ENCODE data around the gene PSTPIP1. TPM values are rescaled to one million over a fixed set of nuclear protein-coding genes. Genes with fewer than 3 reads are reported as not detected.

The PSTPIP1 gene
- polyA plus RNA-seq, 2 donors: 2.5 to 3.6 TPM

DNA sequence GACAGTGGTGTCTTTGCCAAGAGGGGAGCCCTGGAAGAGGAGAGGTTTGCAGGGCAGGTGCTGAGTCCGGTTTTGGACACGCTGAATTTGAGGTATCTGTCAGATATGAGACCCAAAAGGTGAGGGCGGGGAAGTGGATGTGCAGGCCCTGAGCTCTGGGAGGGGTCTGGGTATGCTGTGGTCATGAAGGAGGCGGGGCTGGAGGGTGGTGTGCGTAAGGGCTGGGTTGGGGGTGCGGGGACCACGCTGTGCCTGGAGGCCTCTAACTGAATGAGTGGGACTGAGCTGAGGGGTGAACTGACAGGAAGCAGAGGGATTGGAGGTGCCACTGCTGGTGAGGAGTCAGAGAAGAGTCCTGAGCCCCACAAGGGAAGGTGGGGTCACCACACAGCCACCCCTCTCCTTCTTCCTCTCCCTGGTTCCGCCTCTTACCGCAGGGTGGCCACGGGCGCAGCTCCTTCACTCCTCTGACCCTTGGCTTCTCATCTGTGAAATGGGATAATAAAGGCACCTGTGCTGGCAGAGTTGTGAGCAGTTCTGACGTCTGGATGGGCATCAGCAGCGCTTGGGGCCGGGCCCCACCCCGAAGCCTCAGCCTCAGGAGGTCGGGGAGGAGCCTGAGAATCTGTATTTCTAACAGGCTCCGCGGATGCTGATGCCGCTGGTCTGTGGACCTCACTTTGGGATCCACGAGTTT lies 28.8 kb downstream of the PSTPIP1 start:
- Histone ChIP-seq H3K27me3 (ENCODE audit: control insufficient read depth in 1 of 2, insufficient read depth in 2 of 2, low read length in 2 of 2) (no peaks in the 10 kb centered on the region), H3K9me3 (ENCODE audit: control insufficient read depth in 2 of 2, insufficient read depth in 1 of 2, low read depth in 1 of 2, low read length in 1 of 2) (no peaks in the 10 kb centered on the region), H3K4me3 (ENCODE audit: low read depth in 1 of 2, low read length in 2 of 2) (no peak overlapping the region), H3K36me3 (ENCODE audit: control insufficient read depth in 2 of 2, insufficient read depth in 2 of 2, low read length in 1 of 2) (no peaks in the 10 kb centered on the region), H3K4me1 (ENCODE audit: control insufficient read depth in 2 of 2, insufficient read depth in 2 of 2, low read length in 1 of 2) (peaks cover 2% of the 10 kb centered on the region in 2 donors), H3K27ac (ENCODE audit: low read depth in 2 of 2, low read length in 1 of 2) (no peak overlapping the region)
- 59 to 62% methylated on average over 19 to 20 of the region's 20 CpGs for WGBS, 2 donors

- H3K9me3 ChIP-seq (ENCODE audit: control insufficient read depth in 2 of 2, insufficient read depth in 1 of 2, low read depth in 1 of 2, low read length in 1 of 2): no peaks in the 10 kb centered on the region
- H3K27me3 ChIP-seq (ENCODE audit: control insufficient read depth in 1 of 2, insufficient read depth in 2 of 2, low read length in 2 of 2): no peaks in the 10 kb centered on the region
- no peaks in the 10 kb centered on the region for H3K36me3 ChIP-seq (ENCODE audit: control insufficient read depth in 2 of 2, insufficient read depth in 2 of 2, low read length in 1 of 2)
- H3K27ac ChIP-seq (ENCODE audit: low read depth in 2 of 2, low read length in 1 of 2): no peak overlapping the region
- H3K4me3 ChIP-seq (ENCODE audit: low read depth in 1 of 2, low read length in 2 of 2): no peak overlapping the region
- 35 to 38% methylated on average over 17 of the region's 17 CpGs for WGBS, 2 donors
- H3K4me1 ChIP-seq (ENCODE audit: control insufficient read depth in 2 of 2, insufficient read depth in 2 of 2, low read length in 1 of 2): peaks cover 2 to 3% of the 10 kb centered on the region in 2 donors
Observed at GRCh38 chr15:77024273-77025082, 29.6 kb downstream of the PSTPIP1 start.

- Histone ChIP-seq H3K4me1 (ENCODE audit: control insufficient read depth in 2 of 2, insufficient read depth in 2 of 2, low read length in 1 of 2) (peaks cover 2 to 6% of the 10 kb centered on the region in 2 donors), H3K27ac (ENCODE audit: low read depth in 2 of 2, low read length in 1 of 2) (no peak overlapping the region), H3K9me3 (ENCODE audit: control insufficient read depth in 2 of 2, insufficient read depth in 1 of 2, low read depth in 1 of 2, low read length in 1 of 2) (no peaks in the 10 kb centered on the region), H3K4me3 (ENCODE audit: low read depth in 1 of 2, low read length in 2 of 2) (no peak overlapping the region), H3K36me3 (ENCODE audit: control insufficient read depth in 2 of 2, insufficient read depth in 2 of 2, low read length in 1 of 2) (no peaks in the 10 kb centered on the region), H3K27me3 (ENCODE audit: control insufficient read depth in 1 of 2, insufficient read depth in 2 of 2, low read length in 2 of 2) (no peaks in the 10 kb centered on the region)
- WGBS, 2 donors: 87 to 92% methylated on average over 15 of the region's 15 CpGs
Observed at GRCh38 chr15:77025083-77025901, 30.4 kb downstream of the PSTPIP1 start.

DNA sequence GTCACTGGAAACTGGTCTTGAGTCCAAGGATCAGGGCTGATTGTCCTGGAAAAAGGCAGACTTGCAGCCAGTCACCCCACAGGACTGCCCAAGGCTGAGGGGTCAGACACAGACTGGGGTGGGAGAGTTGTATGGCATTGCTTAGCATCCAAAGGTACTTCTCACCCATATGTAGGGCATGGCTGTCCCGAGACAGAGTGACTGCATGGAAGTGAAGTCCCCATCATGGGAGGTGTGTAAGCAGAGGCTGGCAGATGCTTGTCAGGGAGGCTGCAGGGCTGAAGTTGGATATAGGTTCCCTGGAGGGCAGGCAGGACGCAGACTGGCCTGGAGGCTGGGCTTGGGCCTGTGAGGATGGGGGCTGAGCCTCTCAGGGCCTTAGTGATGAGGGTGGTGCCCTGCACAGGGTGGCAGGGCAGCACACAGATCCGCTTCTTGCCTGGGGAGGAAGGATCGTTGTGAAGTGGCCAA lies 31.1 kb downstream of the PSTPIP1 start:
- Histone ChIP-seq H3K27me3 (ENCODE audit: control insufficient read depth in 1 of 2, insufficient read depth in 2 of 2, low read length in 2 of 2) (no peaks in the 10 kb centered on the region), H3K9me3 (ENCODE audit: control insufficient read depth in 2 of 2, insufficient read depth in 1 of 2, low read depth in 1 of 2, low read length in 1 of 2) (no peaks in the 10 kb centered on the region), H3K4me3 (ENCODE audit: low read depth in 1 of 2, low read length in 2 of 2) (no peak overlapping the region), H3K27ac (ENCODE audit: low read depth in 2 of 2, low read length in 1 of 2) (no peak overlapping the region), H3K36me3 (ENCODE audit: control insufficient read depth in 2 of 2, insufficient read depth in 2 of 2, low read length in 1 of 2) (no peaks in the 10 kb centered on the region), H3K4me1 (ENCODE audit: control insufficient read depth in 2 of 2, insufficient read depth in 2 of 2, low read length in 1 of 2) (peaks cover 2 to 6% of the 10 kb centered on the region in 2 donors)
- WGBS, 2 donors: 78 to 85% methylated on average over 4 of the region's 4 CpGs

- WGBS, 2 donors: 78 to 84% methylated on average over 12 of the region's 12 CpGs
Observed at GRCh38 chr15:77026501-77027110, 31.7 kb downstream of the PSTPIP1 start.

GRCh38 chr15:77027111-77027696 lies 32.3 kb downstream of the PSTPIP1 start:
- Histone ChIP-seq H3K27me3 (ENCODE audit: control insufficient read depth in 1 of 2, insufficient read depth in 2 of 2, low read length in 2 of 2) (no peaks in the 10 kb centered on the region), H3K36me3 (ENCODE audit: control insufficient read depth in 2 of 2, insufficient read depth in 2 of 2, low read length in 1 of 2) (no peaks in the 10 kb centered on the region), H3K9me3 (ENCODE audit: control insufficient read depth in 2 of 2, insufficient read depth in 1 of 2, low read depth in 1 of 2, low read length in 1 of 2) (no peaks in the 10 kb centered on the region), H3K4me1 (ENCODE audit: control insufficient read depth in 2 of 2, insufficient read depth in 2 of 2, low read length in 1 of 2) (peaks cover 2 to 9% of the 10 kb centered on the region in 2 donors), H3K27ac (ENCODE audit: low read depth in 2 of 2, low read length in 1 of 2) (no peak overlapping the region), H3K4me3 (ENCODE audit: low read depth in 1 of 2, low read length in 2 of 2) (no peak overlapping the region)
- 78 to 81% methylated on average over 12 of the region's 12 CpGs for WGBS, 2 donors

More at GRCh38 chr15:77026501-77027110, 31.7 kb downstream of the PSTPIP1 start:
- Histone ChIP-seq H3K36me3 (ENCODE audit: control insufficient read depth in 2 of 2, insufficient read depth in 2 of 2, low read length in 1 of 2) (no peaks in the 10 kb centered on the region), H3K4me1 (ENCODE audit: control insufficient read depth in 2 of 2, insufficient read depth in 2 of 2, low read length in 1 of 2) (peaks cover 2 to 9% of the 10 kb centered on the region in 2 donors), H3K4me3 (ENCODE audit: low read depth in 1 of 2, low read length in 2 of 2) (no peak overlapping the region), H3K9me3 (ENCODE audit: control insufficient read depth in 2 of 2, insufficient read depth in 1 of 2, low read depth in 1 of 2, low read length in 1 of 2) (no peaks in the 10 kb centered on the region), H3K27me3 (ENCODE audit: control insufficient read depth in 1 of 2, insufficient read depth in 2 of 2, low read length in 2 of 2) (no peaks in the 10 kb centered on the region), H3K27ac (ENCODE audit: low read depth in 2 of 2, low read length in 1 of 2) (no peak overlapping the region)

- Histone ChIP-seq H3K9me3 (ENCODE audit: control insufficient read depth in 2 of 2, insufficient read depth in 1 of 2, low read depth in 1 of 2, low read length in 1 of 2) (no peaks in the 10 kb centered on the region), H3K4me3 (ENCODE audit: low read depth in 1 of 2, low read length in 2 of 2) (no peak overlapping the region), H3K4me1 (ENCODE audit: control insufficient read depth in 2 of 2, insufficient read depth in 2 of 2, low read length in 1 of 2) (peaks cover 2 to 9% of the 10 kb centered on the region in 2 donors), H3K27me3 (ENCODE audit: control insufficient read depth in 1 of 2, insufficient read depth in 2 of 2, low read length in 2 of 2) (no peaks in the 10 kb centered on the region), H3K36me3 (ENCODE audit: control insufficient read depth in 2 of 2, insufficient read depth in 2 of 2, low read length in 1 of 2) (no peaks in the 10 kb centered on the region), H3K27ac (ENCODE audit: low read depth in 2 of 2, low read length in 1 of 2) (no peak overlapping the region)
- WGBS, 2 donors: 52 to 66% methylated on average over 43 to 45 of the region's 45 CpGs
Observed at GRCh38 chr15:77027697-77028450, 32.9 kb downstream of the PSTPIP1 start.

- Histone ChIP-seq H3K4me1 (ENCODE audit: control insufficient read depth in 2 of 2, insufficient read depth in 2 of 2, low read length in 1 of 2) (peaks cover 2 to 9% of the 10 kb centered on the region in 2 donors), H3K36me3 (ENCODE audit: control insufficient read depth in 2 of 2, insufficient read depth in 2 of 2, low read length in 1 of 2) (no peaks in the 10 kb centered on the region), H3K4me3 (ENCODE audit: low read depth in 1 of 2, low read length in 2 of 2) (no peak overlapping the region), H3K27me3 (ENCODE audit: control insufficient read depth in 1 of 2, insufficient read depth in 2 of 2, low read length in 2 of 2) (no peaks in the 10 kb centered on the region), H3K9me3 (ENCODE audit: control insufficient read depth in 2 of 2, insufficient read depth in 1 of 2, low read depth in 1 of 2, low read length in 1 of 2) (no peaks in the 10 kb centered on the region), H3K27ac (ENCODE audit: low read depth in 2 of 2, low read length in 1 of 2) (no peak overlapping the region)
- 57 to 62% methylated on average over 22 of the region's 22 CpGs for WGBS, 2 donors
Observed at GRCh38 chr15:77028451-77029165, 33.7 kb downstream of the PSTPIP1 start.

Measured in esophagus (tissue), 2 donors.